Measurements from ENCODE around the gene C1QTNF3. TPM values are rescaled to one million over a fixed set of nuclear protein-coding genes. Genes with fewer than 3 reads are reported as not detected.

Gene C1QTNF3
- total RNA-seq, 2 donors from 2014 or later, result 1.6 to 8.2 TPM

GRCh38 chr5:34002629-34003328 lies 40.2 kb downstream of the C1QTNF3 start:
- Histone ChIP-seq H3K27me3 (replicated peaks; ENCODE audit: insufficient read depth) (no peaks in the 10 kb centered on the region), H3K36me3 (no peaks in the 10 kb centered on the region), H3K4me3 (no peak overlapping the region), H3K4me1 (replicated peaks) (no peaks in the 10 kb centered on the region), H3K27ac (no peak overlapping the region), H3K9me3 (no peaks in the 10 kb centered on the region)
- over 99% methylated on average over 10 of the region's 10 CpGs for WGBS
- intact Hi-C loops (cut with DNase I), result loop anchor here (10.0 kb wide), 1 partner anchor 558 kb away; the partner anchor contains the start of gene TARS1
- no peak for DNase-seq (ENCODE audit: low spot score)
- TF ChIP-seq POLR2AphosphoS5 (IDR thresholded peaks at IDR 0.05) (no peak), CTCF (IDR thresholded peaks at IDR 0.05) (no peak), POLR2A (IDR thresholded peaks at IDR 0.05) (no peak)

- intact Hi-C loops (cut with DNase I), result loop anchor here (2.0 to 10.0 kb wide), 2 partner anchors 463 to 557 kb away; partner anchors contain the start of gene TARS1
- no peaks in the 10 kb centered on the region for H3K36me3 ChIP-seq
- no peaks in the 10 kb centered on the region for H3K27me3 ChIP-seq (replicated peaks; ENCODE audit: insufficient read depth)
- no peaks in the 10 kb centered on the region for H3K4me1 ChIP-seq (replicated peaks)
- H3K9me3 ChIP-seq, result no peaks in the 10 kb centered on the region
- peak overlapping the region; percentile 4 to 6 for H3K27ac ChIP-seq
- TF ChIP-seq POLR2AphosphoS5 (IDR thresholded peaks at IDR 0.05) (no peak), CTCF (IDR thresholded peaks at IDR 0.05) (no peak), POLR2A (IDR thresholded peaks at IDR 0.05) (no peak)
- DNase-seq (ENCODE audit: low spot score), result peak; percentile 13
- WGBS, result 63% methylated on average over 10 of the region's 10 CpGs
- no peak overlapping the region for H3K4me3 ChIP-seq
Observed at GRCh38 chr5:34001241-34001841, 41.7 kb downstream of the C1QTNF3 start.

- no peaks in the 10 kb centered on the region for H3K36me3 ChIP-seq
- TF ChIP-seq POLR2AphosphoS5 (IDR thresholded peaks at IDR 0.05), result no peak
- no peak for TF ChIP-seq POLR2A (IDR thresholded peaks at IDR 0.05)
- no peak for TF ChIP-seq CTCF (IDR thresholded peaks at IDR 0.05)
- no peaks in the 10 kb centered on the region for H3K27me3 ChIP-seq (replicated peaks; ENCODE audit: insufficient read depth)
- 83% methylated on average over 4 of the region's 4 CpGs for WGBS
- intact Hi-C loops (cut with DNase I), result loop anchor here (2.0 to 10.0 kb wide), 3 partner anchors 465 to 927 kb away; partner anchors contain the start of genes DNAJC21 and TARS1
- H3K27ac ChIP-seq, result no peak overlapping the region
- no peaks in the 10 kb centered on the region for H3K9me3 ChIP-seq
- H3K4me1 ChIP-seq (replicated peaks), result no peaks in the 10 kb centered on the region
- no peak overlapping the region for H3K4me3 ChIP-seq
- DNase-seq (ENCODE audit: low spot score), result no peak
Observed at GRCh38 chr5:33999978-34000377, 43.0 kb downstream of the C1QTNF3 start.

GRCh38 chr5:33997331-33997983 lies 45.6 kb downstream of the C1QTNF3 start:
- Histone ChIP-seq H3K27me3 (replicated peaks; ENCODE audit: insufficient read depth) (no peaks in the 10 kb centered on the region), H3K4me3 (no peak overlapping the region), H3K36me3 (no peaks in the 10 kb centered on the region), H3K4me1 (replicated peaks) (no peaks in the 10 kb centered on the region), H3K27ac (no peak overlapping the region), H3K9me3 (no peaks in the 10 kb centered on the region)
- peak; percentile 77 for DNase-seq (ENCODE audit: low spot score)
- intact Hi-C loops (cut with DNase I), result loop anchor here (5.0 kb wide), 1 partner anchor 930 kb away; the partner anchor contains the start of gene DNAJC21
- 31% methylated on average over 6 of the region's 6 CpGs for WGBS
- no peak for TF ChIP-seq POLR2A (IDR thresholded peaks at IDR 0.05)
- TF ChIP-seq POLR2AphosphoS5 (IDR thresholded peaks at IDR 0.05), result peak; percentile 57
- peak in 3 of 4 experiments; percentile 54 to 66 (median 64) for TF ChIP-seq CTCF (IDR thresholded peaks at IDR 0.05)
